ENCODE measurements around the gene RHBDL3. TPM values are rescaled to one million over a fixed set of nuclear protein-coding genes. Genes with fewer than 3 reads are reported as not detected.
A peak's percentile ranks its signal among the peaks of the same experiment; 100 is the strongest.

The RHBDL3 gene
- total RNA-seq, 1 experiment from 2014 or later = 12.5 TPM

DNA sequence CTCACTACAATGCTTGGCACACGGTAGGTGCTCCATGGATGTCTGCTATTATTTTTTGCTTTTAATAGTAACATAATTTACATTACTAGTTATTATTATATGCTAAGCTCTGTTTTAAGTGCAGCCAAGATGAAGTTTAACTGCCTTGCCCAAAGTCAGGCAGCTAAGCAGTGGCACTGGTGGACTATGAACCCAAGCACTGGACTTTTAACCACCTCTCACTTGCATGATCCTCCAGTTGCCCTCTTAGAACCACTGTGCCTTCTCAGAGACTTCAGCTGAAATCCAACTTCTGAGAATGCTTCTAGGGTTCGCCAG lies 82.8 kb downstream of the RHBDL3 start:
- peak overlapping the region; percentile 73 for H3K4me2 ChIP-seq (ENCODE audit: insufficient read depth, insufficient read length, low read length)
- H4K91ac ChIP-seq (ENCODE audit: insufficient read length, low read depth, low read length) = no peak overlapping the region
- H3K9ac ChIP-seq (ENCODE audit: extremely low read depth, insufficient read length, low read length) = no peak overlapping the region

More for the DNA sequence above, 82.8 kb downstream of the RHBDL3 start:
- Mint-ChIP-seq H3K36me3 (ENCODE audit: insufficient read depth in 1 of 3, low read depth in 3 of 3) (peaks cover 23 to 33% (median 31%) of the 10 kb centered on the region in 3 experiments), H3K27ac (no peak overlapping the region), H3K4me3 (peak overlapping the region; percentile 99; a peak in 4 of 5 replicates), H3K4me1 (peaks cover 13 to 20% of the 10 kb centered on the region in 2 experiments), H3K27me3 (ENCODE audit: low read depth) (no peaks in the 10 kb centered on the region; the same call in 1 of the 2 replicates), H3K9me3 (peaks cover 2 to 6% of the 10 kb centered on the region in 2 experiments; a peak in 3 of 5 replicates)
- H3K27me3 ChIP-seq (ENCODE audit: insufficient read depth, low read length) = no peaks in the 10 kb centered on the region
- H3K79me1 ChIP-seq (ENCODE audit: insufficient read depth, low read depth, low read length, poor library complexity, severe bottlenecking) = no peaks in the 10 kb centered on the region
- H2AK5ac ChIP-seq (ENCODE audit: insufficient read length, low read length) = no peak overlapping the region
- H3K23me2 ChIP-seq (ENCODE audit: insufficient read length, low read depth, low read length, poor library complexity, severe bottlenecking) = peaks cover 5% of the 10 kb centered on the region
- no peak overlapping the region for H3K56ac ChIP-seq (ENCODE audit: insufficient read length, low read depth, low read length)
- no peaks in the 10 kb centered on the region for H3K4me1 ChIP-seq (ENCODE audit: insufficient read depth, low read length)
- no peak overlapping the region for H3T11ph ChIP-seq (ENCODE audit: low read length)
- WGBS (ENCODE audit: extremely low coverage, insufficient read length, low lambda C conversion rate) = no CpG with 5 or more reads among the region's 2 CpGs
- H4K8ac ChIP-seq (replicated peaks; ENCODE audit: insufficient read length, low read depth, low read length) = no peak overlapping the region
- H3K9me3 ChIP-seq (ENCODE audit: control insufficient read depth, low read depth, low read length) = no peaks in the 10 kb centered on the region
- H3K4ac ChIP-seq (ENCODE audit: low read depth, low read length) = no peak overlapping the region
- no peak overlapping the region for H3K18ac ChIP-seq (ENCODE audit: insufficient read length, low read depth, low read length)
- no peak overlapping the region for H2BK5ac ChIP-seq (ENCODE audit: insufficient read length, low read length)
- no peak overlapping the region for H3K27ac ChIP-seq (ENCODE audit: insufficient read length, low read depth, low read length)
- no peak overlapping the region for H4K5ac ChIP-seq (ENCODE audit: insufficient read length, low read depth, low read length)
- no peak overlapping the region for H2BK20ac ChIP-seq (ENCODE audit: low read depth, low read length, poor library complexity, severe bottlenecking)
- H2BK15ac ChIP-seq (ENCODE audit: low read depth, low read length) = no peak overlapping the region
- TF ChIP-seq, protein P1, sequence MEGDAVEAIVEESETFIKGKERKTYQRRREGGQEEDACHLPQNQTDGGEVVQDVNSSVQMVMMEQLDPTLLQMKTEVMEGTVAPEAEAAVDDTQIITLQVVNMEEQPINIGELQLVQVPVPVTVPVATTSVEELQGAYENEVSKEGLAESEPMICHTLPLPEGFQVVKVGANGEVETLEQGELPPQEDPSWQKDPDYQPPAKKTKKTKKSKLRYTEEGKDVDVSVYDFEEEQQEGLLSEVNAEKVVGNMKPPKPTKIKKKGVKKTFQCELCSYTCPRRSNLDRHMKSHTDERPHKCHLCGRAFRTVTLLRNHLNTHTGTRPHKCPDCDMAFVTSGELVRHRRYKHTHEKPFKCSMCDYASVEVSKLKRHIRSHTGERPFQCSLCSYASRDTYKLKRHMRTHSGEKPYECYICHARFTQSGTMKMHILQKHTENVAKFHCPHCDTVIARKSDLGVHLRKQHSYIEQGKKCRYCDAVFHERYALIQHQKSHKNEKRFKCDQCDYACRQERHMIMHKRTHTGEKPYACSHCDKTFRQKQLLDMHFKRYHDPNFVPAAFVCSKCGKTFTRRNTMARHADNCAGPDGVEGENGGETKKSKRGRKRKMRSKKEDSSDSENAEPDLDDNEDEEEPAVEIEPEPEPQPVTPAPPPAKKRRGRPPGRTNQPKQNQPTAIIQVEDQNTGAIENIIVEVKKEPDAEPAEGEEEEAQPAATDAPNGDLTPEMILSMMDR (conservative IDR thresholded peaks at IDR 0.05) = no peak
- no peak overlapping the region for H3K23ac ChIP-seq (ENCODE audit: insufficient read length, low read depth, low read length)
- H3K79me2 ChIP-seq (ENCODE audit: insufficient read depth, low read length) = peaks cover 29% of the 10 kb centered on the region
- no peaks in the 10 kb centered on the region for H4K20me1 ChIP-seq (ENCODE audit: control insufficient read depth, insufficient read depth, insufficient read length)
- H2BK120ac ChIP-seq (ENCODE audit: low read depth, low read length, poor library complexity, severe bottlenecking) = no peak overlapping the region
- no peak overlapping the region for H2AFZ ChIP-seq (ENCODE audit: low read length)
- no peak overlapping the region for H3K14ac ChIP-seq (ENCODE audit: insufficient read depth, low read length)
- no peak overlapping the region for H2BK12ac ChIP-seq (ENCODE audit: insufficient read length, low read depth, low read length)
- no peak for DNase-seq
